Fibroblast of lung (primary cell): ENCODE data around the gene HBA1. TPM values are rescaled to one million over a fixed set of nuclear protein-coding genes. Genes with fewer than 3 reads are reported as not detected.

Experiments used
- DNase-seq, 2 donors: peaks; one replicate each; pipeline versions ENCODE4 v3.0.0 to v3.0.0-alpha.2; 2010; ENCODE audit warnings: low read depth in 2 of 2
- H2AFZ ChIP-seq: 2 replicates; pipeline ENCODE4 v1.5.1; 2012; ENCODE audit warnings: low read length, control low read depth, inconsistent platforms
- H3K27ac ChIP-seq: 2 replicates; pipeline ENCODE4 v1.5.1; 2011; ENCODE audit warnings: low read length, control low read depth; ENCODE audit not compliant: insufficient read depth
- H3K27me3 ChIP-seq: 2 replicates; pipeline ENCODE4 v1.5.1; 2011; ENCODE audit warnings: mild to moderate bottlenecking, low read length; ENCODE audit not compliant: control insufficient read depth, insufficient read depth
- H3K36me3 ChIP-seq: 2 replicates; pipeline ENCODE4 v1.5.1; 2011; ENCODE audit warnings: low read length; ENCODE audit not compliant: control insufficient read depth, insufficient read depth
- H3K4me1 ChIP-seq: 2 replicates; pipeline ENCODE4 v1.5.1; 2011; ENCODE audit warnings: low read length; ENCODE audit not compliant: control insufficient read depth, insufficient read depth; ENCODE audit errors: extremely low read depth
- H3K4me2 ChIP-seq: 2 replicates; pipeline ENCODE4 v1.5.1; 2011; ENCODE audit warnings: low read length, control low read depth; ENCODE audit not compliant: insufficient read depth; ENCODE audit errors: extremely low read depth
- H3K4me3 ChIP-seq, 4 experiments: fragments of 200-600 bp in 1 of 4; sonication (generic) in 1 of 4; replicated peaks in 1 of 4; 2 replicates each; pipeline ENCODE4 v1.5.1; 2011 to 2016; ENCODE audit warnings: low read length in 4 of 4, low read depth in 3 of 4, mild to moderate bottlenecking in 3 of 4, control low read depth in 2 of 4, inconsistent platforms in 1 of 4, mixed read lengths in 1 of 4; ENCODE audit not compliant: insufficient read depth in 1 of 4; ENCODE audit errors: control extremely low read depth in 1 of 4
- H3K79me2 ChIP-seq: 2 replicates; pipeline ENCODE4 v1.5.1; 2012; ENCODE audit warnings: mild to moderate bottlenecking, low read length, inconsistent platforms; ENCODE audit not compliant: control insufficient read depth, insufficient read depth
- H3K9ac ChIP-seq: 2 replicates; pipeline ENCODE4 v1.5.1; 2011; ENCODE audit warnings: mild to moderate bottlenecking, low read length, control low read depth; ENCODE audit not compliant: insufficient read depth
- H3K9me3 ChIP-seq: 2 replicates; pipeline ENCODE4 v1.5.1; 2012; ENCODE audit warnings: low read depth, low read length; ENCODE audit not compliant: control insufficient read depth, insufficient read depth
- H4K20me1 ChIP-seq: 2 replicates; pipeline ENCODE4 v1.5.1; 2011; ENCODE audit warnings: low read length; ENCODE audit not compliant: control insufficient read depth, insufficient read depth; ENCODE audit errors: extremely low read depth
- EZH2 ChIP-seq: IDR thresholded peaks from 2 replicates; pipeline ENCODE4 v1.5.1; 2012; ENCODE audit warnings: low read length, control low read depth, mild to moderate bottlenecking; ENCODE audit errors: missing control alignments
- polyA plus RNA-seq, 2 donors: library from polyadenylated mRNA; depleted of rRNA in 1 of 2; stranded (reverse) in 1 of 2; unstranded in 1 of 2; fragments of >200 nt; gene quantifications; 2 replicates each; pipeline ENCODE4 v1.2.1, GENCODE V29; 2011 to 2012; ENCODE audit warnings: missing spikeins in 1 of 2
- total RNA-seq: library from RNA; depleted of rRNA; stranded (reverse); fragments of >200 nt; gene quantifications from 2 replicates; pipeline ENCODE4 v1.2.1, GENCODE V29; 2014
- TF ChIP-seq, protein P1 (sequence below), 2 donors: IDR thresholded peaks in 1 of 2; conservative IDR thresholded peaks in 1 of 2; 1 replicate in 1 of 2; 2 replicates in 1 of 2; pipeline ENCODE4 v1.5.1; 2011 to 2012; ENCODE audit warnings: low read length in 2 of 2, control low read depth in 1 of 2, inconsistent platforms in 1 of 2, low read depth in 1 of 2, mild to moderate bottlenecking in 1 of 2

Gene HBA1
- total and polyA plus RNA-seq, 2 donors (not counting 1 experiment from before 2014, with no cell fraction given) = 0.69 TPM; not detected in 1

DNA sequence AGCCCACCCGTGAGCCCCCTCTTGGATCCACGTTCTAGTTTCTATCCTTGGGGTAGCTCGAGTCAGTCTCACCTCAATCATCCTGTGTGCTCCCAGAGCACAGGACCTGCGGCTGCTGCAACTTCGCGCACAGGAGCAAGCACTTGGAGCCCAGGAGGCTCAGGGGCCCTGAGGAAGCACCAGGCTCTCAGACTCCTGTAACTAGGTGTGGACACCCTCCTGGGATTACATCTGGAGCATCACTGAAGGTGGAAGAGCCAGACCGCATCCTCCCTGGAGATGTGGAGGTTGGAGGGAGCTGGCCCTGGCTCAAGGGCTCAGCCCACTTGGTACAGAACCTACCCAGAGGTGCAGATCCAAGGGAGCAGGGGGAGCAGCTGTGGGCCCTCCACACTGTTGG lies 6.5 kb downstream of the HBA1 start:
- TF ChIP-seq, protein P1, sequence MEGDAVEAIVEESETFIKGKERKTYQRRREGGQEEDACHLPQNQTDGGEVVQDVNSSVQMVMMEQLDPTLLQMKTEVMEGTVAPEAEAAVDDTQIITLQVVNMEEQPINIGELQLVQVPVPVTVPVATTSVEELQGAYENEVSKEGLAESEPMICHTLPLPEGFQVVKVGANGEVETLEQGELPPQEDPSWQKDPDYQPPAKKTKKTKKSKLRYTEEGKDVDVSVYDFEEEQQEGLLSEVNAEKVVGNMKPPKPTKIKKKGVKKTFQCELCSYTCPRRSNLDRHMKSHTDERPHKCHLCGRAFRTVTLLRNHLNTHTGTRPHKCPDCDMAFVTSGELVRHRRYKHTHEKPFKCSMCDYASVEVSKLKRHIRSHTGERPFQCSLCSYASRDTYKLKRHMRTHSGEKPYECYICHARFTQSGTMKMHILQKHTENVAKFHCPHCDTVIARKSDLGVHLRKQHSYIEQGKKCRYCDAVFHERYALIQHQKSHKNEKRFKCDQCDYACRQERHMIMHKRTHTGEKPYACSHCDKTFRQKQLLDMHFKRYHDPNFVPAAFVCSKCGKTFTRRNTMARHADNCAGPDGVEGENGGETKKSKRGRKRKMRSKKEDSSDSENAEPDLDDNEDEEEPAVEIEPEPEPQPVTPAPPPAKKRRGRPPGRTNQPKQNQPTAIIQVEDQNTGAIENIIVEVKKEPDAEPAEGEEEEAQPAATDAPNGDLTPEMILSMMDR (conservative IDR thresholded peaks at IDR 0.05 in 1 of 2, IDR thresholded peaks at IDR 0.05 in 1 of 2; ENCODE audit: low read depth in 1 of 2, low read length in 2 of 2) = no peak
- TF ChIP-seq EZH2 = no peak

DNA sequence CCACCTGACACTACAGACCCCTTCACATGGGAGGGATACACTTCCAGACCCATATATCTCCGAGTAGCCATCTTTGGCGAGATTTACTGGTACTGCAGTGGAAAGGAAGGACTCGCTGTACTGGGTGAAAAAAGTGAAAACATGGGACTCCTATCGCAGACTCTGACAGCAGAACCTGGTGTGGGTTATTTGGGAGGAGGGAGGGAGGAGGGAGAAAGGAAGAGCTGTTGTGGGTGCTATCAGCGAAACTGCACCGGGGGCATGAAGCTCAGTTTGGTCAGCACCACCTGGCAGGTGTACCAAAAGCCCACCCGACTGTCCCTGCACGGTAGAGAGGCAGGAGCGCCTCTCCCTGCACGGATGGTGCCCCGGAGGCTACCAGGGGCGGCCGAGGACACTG lies 8.7 kb downstream of the HBA1 start:
- no peak for DNase-seq
- H3K27me3 ChIP-seq = no peaks in the 10 kb centered on the region
- H3K36me3 ChIP-seq = peaks cover 18% of the 10 kb centered on the region
- no peak overlapping the region for H3K4me2 ChIP-seq
- peaks cover 6% of the 10 kb centered on the region for H3K4me1 ChIP-seq
- H4K20me1 ChIP-seq = no peaks in the 10 kb centered on the region
- H3K9ac ChIP-seq = no peak overlapping the region
- H3K4me3 ChIP-seq = no peak overlapping the region
- no peaks in the 10 kb centered on the region for H3K79me2 ChIP-seq
- no peak for TF ChIP-seq EZH2
- TF ChIP-seq, protein P1 (conservative IDR thresholded peaks at IDR 0.05 in 1 of 2, IDR thresholded peaks at IDR 0.05 in 1 of 2; ENCODE audit: low read depth in 1 of 2, low read length in 2 of 2) = no peak
- H2AFZ ChIP-seq = no peak overlapping the region
- no peak overlapping the region for H3K27ac ChIP-seq
- H3K9me3 ChIP-seq = no peaks in the 10 kb centered on the region

More for the DNA sequence above, 6.5 kb downstream of the HBA1 start:
- Histone ChIP-seq H4K20me1 (no peaks in the 10 kb centered on the region), H3K4me1 (peaks cover 6% of the 10 kb centered on the region), H3K4me2 (no peak overlapping the region), H3K79me2 (no peaks in the 10 kb centered on the region), H3K9me3 (no peaks in the 10 kb centered on the region), H3K27me3 (peaks cover 15% of the 10 kb centered on the region), H3K9ac (no peak overlapping the region), H2AFZ (no peak overlapping the region), H3K36me3 (peaks cover 11% of the 10 kb centered on the region), H3K27ac (no peak overlapping the region), H3K4me3 (no peak overlapping the region)
- no peak for DNase-seq

DNA sequence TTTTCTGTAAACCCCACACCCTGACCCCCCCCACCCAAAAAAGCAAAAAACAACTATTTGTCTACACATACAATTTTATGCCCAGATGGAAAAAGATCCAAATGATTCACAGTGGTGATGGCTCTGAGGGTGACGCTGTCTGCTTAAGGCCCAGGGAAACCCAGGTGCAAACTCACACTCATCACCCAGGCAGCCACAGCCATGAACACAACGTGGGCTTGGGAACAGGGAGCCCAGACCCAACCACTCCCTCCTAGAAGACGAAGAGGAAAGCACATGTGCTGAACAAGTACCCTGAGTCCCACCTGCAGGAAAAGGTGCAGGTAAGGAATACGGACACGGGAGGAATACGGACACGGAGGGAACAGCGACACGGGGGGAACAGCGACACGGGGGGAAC lies 9.2 kb downstream of the HBA1 start:
- Histone ChIP-seq H3K4me2 (no peak overlapping the region), H3K9ac (no peak overlapping the region), H3K27me3 (no peaks in the 10 kb centered on the region), H3K4me3 (no peak overlapping the region), H3K4me1 (peaks cover 6% of the 10 kb centered on the region), H2AFZ (no peak overlapping the region), H3K9me3 (no peaks in the 10 kb centered on the region), H3K36me3 (peaks cover 18% of the 10 kb centered on the region), H3K79me2 (no peaks in the 10 kb centered on the region), H4K20me1 (no peaks in the 10 kb centered on the region), H3K27ac (no peak overlapping the region)
- DNase-seq = no peak
- no peak for TF ChIP-seq EZH2
- TF ChIP-seq, protein P1 (conservative IDR thresholded peaks at IDR 0.05 in 1 of 2, IDR thresholded peaks at IDR 0.05 in 1 of 2; ENCODE audit: low read depth in 1 of 2, low read length in 2 of 2) = no peak
